ENCODE data around the gene BRSK1. TPM values are rescaled to one million over a fixed set of nuclear protein-coding genes. Genes with fewer than 3 reads are reported as not detected.
A peak's percentile ranks its signal among the peaks of the same experiment; 100 is the strongest.

BRSK1 gene
- total RNA-seq, 1 experiment from 2014 or later, result 8.7 TPM

DNA sequence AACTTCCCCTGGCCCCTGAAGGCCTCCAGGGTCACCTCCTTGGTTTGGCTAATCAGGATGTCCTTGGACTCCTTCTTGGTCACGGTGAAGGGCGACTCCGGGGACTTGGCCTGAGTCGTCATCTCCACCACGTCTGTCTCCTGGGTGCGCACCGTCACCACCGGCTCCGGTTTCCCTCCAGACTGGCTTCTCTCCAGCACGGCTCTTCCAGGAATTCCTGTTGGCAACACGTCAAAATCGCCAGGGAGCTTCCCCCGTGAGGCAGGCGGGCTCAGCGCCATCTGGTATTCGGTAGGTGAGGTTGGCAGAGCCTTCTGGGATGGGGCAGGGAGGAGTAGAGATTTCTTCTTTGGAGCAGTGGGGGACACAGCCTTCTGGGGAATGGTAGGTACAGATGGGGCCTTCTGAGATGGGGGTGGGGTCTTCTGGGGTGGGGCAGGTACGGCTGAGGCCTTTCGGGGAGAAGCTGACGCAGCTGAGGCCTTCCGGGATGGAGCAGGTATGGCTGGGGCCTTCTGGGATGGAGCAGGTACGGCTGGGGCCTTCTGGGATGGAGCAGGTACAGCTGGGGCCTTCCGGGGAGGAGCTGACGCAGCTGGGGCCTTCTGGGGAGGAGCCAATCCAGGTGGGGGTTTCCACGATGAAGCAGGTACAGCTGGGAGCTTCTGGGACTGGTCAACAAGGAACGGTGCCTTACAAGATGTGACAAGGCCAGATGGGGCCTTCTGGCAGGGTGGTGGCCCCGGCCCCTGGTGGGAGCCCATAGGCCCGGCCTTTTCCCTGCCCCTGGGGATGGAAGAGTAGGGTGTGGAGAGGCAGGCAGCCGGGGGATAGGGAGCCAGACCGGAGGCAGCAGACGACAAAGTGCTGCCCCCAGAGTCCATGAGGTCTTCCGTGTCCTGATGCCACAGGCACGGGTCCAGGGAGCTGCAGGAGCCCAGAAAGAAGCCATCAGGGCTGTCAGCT, 75.4 kb downstream of the BRSK1 start:
- no peaks in the 10 kb centered on the region for H3K36me3 ChIP-seq (ENCODE audit: low read depth, low read length)
- no peaks in the 10 kb centered on the region for H4K20me1 ChIP-seq (ENCODE audit: low read length)
- no peak overlapping the region for H3K4me3 ChIP-seq (ENCODE audit: low read length)
- TF ChIP-seq, protein P1, sequence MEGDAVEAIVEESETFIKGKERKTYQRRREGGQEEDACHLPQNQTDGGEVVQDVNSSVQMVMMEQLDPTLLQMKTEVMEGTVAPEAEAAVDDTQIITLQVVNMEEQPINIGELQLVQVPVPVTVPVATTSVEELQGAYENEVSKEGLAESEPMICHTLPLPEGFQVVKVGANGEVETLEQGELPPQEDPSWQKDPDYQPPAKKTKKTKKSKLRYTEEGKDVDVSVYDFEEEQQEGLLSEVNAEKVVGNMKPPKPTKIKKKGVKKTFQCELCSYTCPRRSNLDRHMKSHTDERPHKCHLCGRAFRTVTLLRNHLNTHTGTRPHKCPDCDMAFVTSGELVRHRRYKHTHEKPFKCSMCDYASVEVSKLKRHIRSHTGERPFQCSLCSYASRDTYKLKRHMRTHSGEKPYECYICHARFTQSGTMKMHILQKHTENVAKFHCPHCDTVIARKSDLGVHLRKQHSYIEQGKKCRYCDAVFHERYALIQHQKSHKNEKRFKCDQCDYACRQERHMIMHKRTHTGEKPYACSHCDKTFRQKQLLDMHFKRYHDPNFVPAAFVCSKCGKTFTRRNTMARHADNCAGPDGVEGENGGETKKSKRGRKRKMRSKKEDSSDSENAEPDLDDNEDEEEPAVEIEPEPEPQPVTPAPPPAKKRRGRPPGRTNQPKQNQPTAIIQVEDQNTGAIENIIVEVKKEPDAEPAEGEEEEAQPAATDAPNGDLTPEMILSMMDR (conservative IDR thresholded peaks at IDR 0.05; ENCODE audit: low read depth, low read length), result no peak
- TF ChIP-seq EZH2 (IDR thresholded peaks at IDR 0.05; ENCODE audit: low read length, unreplicated experiment) (no peak), EZH2phosphoT487 (IDR thresholded peaks at IDR 0.05; ENCODE audit: borderline replicate concordance, low read length) (no peak)
- no peak for ATAC-seq
- no peak overlapping the region for H3K27ac ChIP-seq (ENCODE audit: low read length)
- no peak for DNase-seq
- H3K4me2 ChIP-seq (ENCODE audit: low read length), result no peak overlapping the region
- no peaks in the 10 kb centered on the region for H3K9me2 ChIP-seq (replicated peaks; ENCODE audit: low read length)
- intact Hi-C loops (cut with micrococcal nuclease), result no loop called here
- CTCF ChIA-PET, result no interaction called here
- POLR2A ChIA-PET (ENCODE audit: unreplicated experiment), result no interaction called here
- H3K9me3 ChIP-seq (ENCODE audit: low read length), result no peaks in the 10 kb centered on the region
- no peak overlapping the region for H3K9ac ChIP-seq (ENCODE audit: low read length)
- H3F3A ChIP-seq (ENCODE audit: low read length, unreplicated experiment), result no peaks in the 10 kb centered on the region
- no peak overlapping the region for H2AFZ ChIP-seq (ENCODE audit: low read length)
- no peaks in the 10 kb centered on the region for H3K79me2 ChIP-seq (ENCODE audit: low read length)
- BruUV-seq (replicated peaks), result no TSS peak
- H3K27me3 ChIP-seq (ENCODE audit: low read length), result 0 out of 2 replicates have a peak, but pooled peaks cover 5% of the 10 kb centered on the region
- H3K4me1 ChIP-seq (ENCODE audit: insufficient read depth, low read length), result peaks cover 12% of the 10 kb centered on the region

GRCh38 chr19:55360902-55361301, 77.1 kb downstream of the BRSK1 start:
- ATAC-seq (no peak), DNase-seq (no peak)
- intact Hi-C loops (cut with micrococcal nuclease), result no loop called here
- Histone ChIP-seq H4K20me1 (ENCODE audit: low read length) (no peaks in the 10 kb centered on the region), H3K4me3 (ENCODE audit: low read length) (no peak overlapping the region), H3F3A (ENCODE audit: low read length, unreplicated experiment) (no peaks in the 10 kb centered on the region), H3K4me1 (ENCODE audit: insufficient read depth, low read length) (no peaks in the 10 kb centered on the region), H3K36me3 (ENCODE audit: low read depth, low read length) (no peaks in the 10 kb centered on the region), H3K9me3 (ENCODE audit: low read length) (no peaks in the 10 kb centered on the region), H3K27ac (ENCODE audit: low read length) (no peak overlapping the region), H3K27me3 (ENCODE audit: low read length) (no peaks in the 10 kb centered on the region), H2AFZ (ENCODE audit: low read length) (no peak overlapping the region), H3K9ac (ENCODE audit: low read length) (no peak overlapping the region), H3K79me2 (ENCODE audit: low read length) (no peaks in the 10 kb centered on the region), H3K4me2 (ENCODE audit: low read length) (no peak overlapping the region), H3K9me2 (replicated peaks; ENCODE audit: low read length) (no peaks in the 10 kb centered on the region)
- CTCF ChIA-PET, result no interaction called here
- BruUV-seq (replicated peaks), result no TSS peak
- TF ChIP-seq EZH2 (IDR thresholded peaks at IDR 0.05; ENCODE audit: low read length, unreplicated experiment) (no peak), EZH2phosphoT487 (IDR thresholded peaks at IDR 0.05; ENCODE audit: borderline replicate concordance, low read length) (no peak)
- TF ChIP-seq, protein P1 (conservative IDR thresholded peaks at IDR 0.05; ENCODE audit: low read depth, low read length), result no peak
- POLR2A ChIA-PET (ENCODE audit: unreplicated experiment), result no interaction called here

Small RNA genes within 50 kb of the gene (microRNA-seq; reads per million reads assigned to microRNA genes)
- gene MIR6802 (ENCODE audit: unreplicated experiment) (3.8 reads per million, percentile 15 among the genes with 10 or more reads in this experiment), gene MIR6803 (ENCODE audit: unreplicated experiment) (5.0 reads per million, percentile 22 among the genes with 10 or more reads in this experiment)

Other genes starting within 250 kb of the BRSK1 start
- 0.58 TPM in 1 of 2 replicates, not detected in the other for gene GP6, start 245.7 kb upstream of the BRSK1 start, total RNA-seq (2014; rRNA removed)
- gene RDH13, start 220.8 kb upstream of the BRSK1 start, total RNA-seq (2014; rRNA removed), result 80.4 and 85.7 TPM in 2 replicates
- 75.3 and 75.8 TPM in 2 replicates for gene EPS8L1, start 208.1 kb upstream of the BRSK1 start, total RNA-seq (2014; rRNA removed)
- 136 and 180 TPM in 2 replicates for gene PPP1R12C, start 166.4 kb upstream of the BRSK1 start, total RNA-seq (2014; rRNA removed)
- gene TNNT1, start 134.8 kb upstream of the BRSK1 start, total RNA-seq (2014; rRNA removed), result 266 and 317 TPM in 2 replicates
- gene TNNI3, start 126.3 kb upstream of the BRSK1 start, total RNA-seq (2014; rRNA removed), result 32.4 and 40.1 TPM in 2 replicates
- gene DNAAF3, start 117.4 kb upstream of the BRSK1 start, total RNA-seq (2014; rRNA removed), result 30.0 and 45.7 TPM in 2 replicates
- 0.40 and 2.5 TPM in 2 replicates for gene SYT5, start 103.7 kb upstream of the BRSK1 start, total RNA-seq (2014; rRNA removed)
- 8.1 and 10.9 TPM in 2 replicates for gene PTPRH, start 74.5 kb upstream of the BRSK1 start, total RNA-seq (2014; rRNA removed)
- gene TMEM86B, start 55.2 kb upstream of the BRSK1 start, total RNA-seq (2014; rRNA removed), result 11.1 and 11.8 TPM in 2 replicates
- 159 and 221 TPM in 2 replicates for gene PPP6R1, start 25.0 kb upstream of the BRSK1 start, total RNA-seq (2014; rRNA removed)
- 122 and 148 TPM in 2 replicates for gene HSPBP1, start 3.9 kb upstream of the BRSK1 start, total RNA-seq (2014; rRNA removed)
- not detected in 2 replicates for gene TMEM150B, start 41.3 kb downstream of the BRSK1 start, total RNA-seq (2014; rRNA removed)
- 21.9 and 36.6 TPM in 2 replicates for gene KMT5C, start 55.9 kb downstream of the BRSK1 start, total RNA-seq (2014; rRNA removed)
- gene COX6B2, start 70.7 kb downstream of the BRSK1 start, total RNA-seq (2014; rRNA removed), result 0.80 and 2.4 TPM in 2 replicates
- not detected in 2 replicates for gene GARIN5B, start 79.3 kb downstream of the BRSK1 start, total RNA-seq (2014; rRNA removed)
- gene IL11, start 86.5 kb downstream of the BRSK1 start, total RNA-seq (2014; rRNA removed), result 7.5 and 10.7 TPM in 2 replicates
- not detected in 2 replicates for gene TMEM190, start 92.8 kb downstream of the BRSK1 start, total RNA-seq (2014; rRNA removed)
- 22.1 and 22.8 TPM in 2 replicates for gene TMEM238, start 100.3 kb downstream of the BRSK1 start, total RNA-seq (2014; rRNA removed)
- 550 and 836 TPM in 2 replicates for gene RPL28, start 101.9 kb downstream of the BRSK1 start, total RNA-seq (2014; rRNA removed)
- 2,068 and 2,245 TPM in 2 replicates for gene UBE2S, start 123.8 kb downstream of the BRSK1 start, total RNA-seq (2014; rRNA removed)
- not detected in 2 replicates for gene SHISA7, start 159.3 kb downstream of the BRSK1 start, total RNA-seq (2014; rRNA removed)
- 251 and 270 TPM in 2 replicates for gene ISOC2, start 177.6 kb downstream of the BRSK1 start, total RNA-seq (2014; rRNA removed)
- gene C19orf85, start 180.8 kb downstream of the BRSK1 start, total RNA-seq (2014; rRNA removed), result not detected in 2 replicates
- gene ZNF628, start 192.6 kb downstream of the BRSK1 start, total RNA-seq (2014; rRNA removed), result 11.8 and 24.2 TPM in 2 replicates
- 17.5 and 21.0 TPM in 2 replicates for gene NAT14, start 201.2 kb downstream of the BRSK1 start, total RNA-seq (2014; rRNA removed)
- 0.17 TPM in 1 of 2 replicates, not detected in the other for gene SSC5D, start 204.4 kb downstream of the BRSK1 start, total RNA-seq (2014; rRNA removed)

Measured in PC-3 (cell line).